HG02938 (cell line): ENCODE results near the gene ZMAT3.
"Not testable (repeated sequence)": the region's sequence is repeated elsewhere in the genome, so short reads cannot be mapped to it uniquely, and the experiment has no call there.

Experiments used
- ATAC-seq: cut with Tn5 transposase; IDR thresholded peaks from one replicate; pipeline ENCODE4 v1.9.1; 2021; ENCODE audit warnings: mild to moderate bottlenecking, moderate library complexity; ENCODE audit not compliant: unreplicated experiment

Gene ZMAT3, protein sequence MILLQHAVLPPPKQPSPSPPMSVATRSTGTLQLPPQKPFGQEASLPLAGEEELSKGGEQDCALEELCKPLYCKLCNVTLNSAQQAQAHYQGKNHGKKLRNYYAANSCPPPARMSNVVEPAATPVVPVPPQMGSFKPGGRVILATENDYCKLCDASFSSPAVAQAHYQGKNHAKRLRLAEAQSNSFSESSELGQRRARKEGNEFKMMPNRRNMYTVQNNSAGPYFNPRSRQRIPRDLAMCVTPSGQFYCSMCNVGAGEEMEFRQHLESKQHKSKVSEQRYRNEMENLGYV

DNA sequence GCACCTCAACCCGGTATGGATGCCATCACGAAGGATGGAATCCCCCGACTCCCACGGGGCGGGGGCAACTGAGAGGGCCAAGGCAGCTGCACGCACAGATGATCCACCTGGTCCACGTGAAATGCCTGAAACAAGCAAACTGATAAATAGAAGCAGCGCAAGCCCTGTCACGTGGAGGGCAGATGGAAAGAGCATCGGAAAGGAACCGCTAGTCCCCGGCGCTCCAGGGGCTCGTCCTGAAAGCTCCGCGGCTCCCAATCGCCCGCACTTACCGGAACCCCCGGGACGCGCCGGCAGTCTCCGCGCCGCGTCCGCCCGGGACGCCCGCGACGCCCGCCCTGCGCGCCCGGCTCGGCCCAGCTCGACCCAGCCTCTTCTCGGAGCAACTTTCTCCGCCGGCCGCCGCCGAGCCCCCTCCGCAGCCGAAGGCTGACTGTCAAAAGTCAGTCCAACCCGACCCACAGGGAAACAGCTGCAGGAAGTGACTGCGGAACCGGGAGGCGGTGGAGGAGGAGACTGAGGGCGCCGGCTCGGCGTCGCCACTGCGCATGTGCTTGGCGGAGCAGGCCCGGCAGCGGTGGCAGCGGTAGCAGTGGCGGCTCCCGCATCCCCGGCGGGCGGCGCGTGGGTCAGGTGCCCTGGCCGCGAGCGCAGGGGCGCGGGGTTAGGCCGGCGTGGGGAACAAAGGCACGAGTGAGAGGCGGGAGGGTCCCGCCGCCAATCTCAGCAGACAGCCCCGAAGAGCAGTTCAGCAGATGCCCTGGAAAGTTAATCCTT lies at the start of gene ZMAT3:
TSS of gene ZMAT3 (minus strand) at position 487 of the 777 bp plus-strand sequence. CDS start 4,057 bp downstream, outside the sequence.
- peak; percentile 60 for ATAC-seq

DNA sequence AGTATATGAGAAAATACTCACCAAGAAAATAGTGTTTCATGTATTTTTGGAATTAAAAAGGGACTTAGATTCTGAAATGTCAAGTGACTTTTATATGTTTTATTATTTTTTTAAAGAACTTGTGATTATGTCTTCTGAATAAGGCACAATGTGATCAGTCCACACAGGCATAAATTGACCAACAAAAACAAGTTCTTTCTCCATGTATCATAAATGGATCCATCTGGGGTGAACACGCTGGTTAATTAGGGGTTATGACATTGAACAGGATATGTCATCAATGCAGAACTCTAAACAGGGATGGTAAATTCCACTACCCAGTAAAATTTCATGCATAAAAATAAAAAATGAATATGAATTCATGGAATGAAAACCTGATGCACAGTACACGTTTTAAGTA lies 45.2 kb upstream of the ZMAT3 start:
- ATAC-seq, result no peak

DNA sequence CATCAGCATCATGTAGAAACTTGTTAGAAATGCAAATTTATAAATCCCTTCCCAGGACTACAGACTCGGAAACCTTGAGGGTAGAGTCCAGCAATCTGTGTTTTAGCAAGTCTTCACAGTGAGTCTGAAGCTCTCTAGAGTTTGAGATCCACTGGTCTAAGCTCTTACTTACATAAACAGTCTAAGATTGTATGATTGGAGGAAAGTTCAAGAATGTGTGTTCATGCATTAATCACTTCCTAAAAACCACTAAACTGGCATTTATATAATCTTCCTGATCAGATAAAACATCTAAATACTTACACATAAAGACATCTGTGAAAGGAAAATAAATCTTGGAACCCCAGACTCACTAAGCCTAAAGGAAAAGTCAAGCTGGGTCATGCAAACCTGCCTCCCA lies 43.8 kb upstream of the ZMAT3 start:
- ATAC-seq, result not testable (repeated sequence)

DNA sequence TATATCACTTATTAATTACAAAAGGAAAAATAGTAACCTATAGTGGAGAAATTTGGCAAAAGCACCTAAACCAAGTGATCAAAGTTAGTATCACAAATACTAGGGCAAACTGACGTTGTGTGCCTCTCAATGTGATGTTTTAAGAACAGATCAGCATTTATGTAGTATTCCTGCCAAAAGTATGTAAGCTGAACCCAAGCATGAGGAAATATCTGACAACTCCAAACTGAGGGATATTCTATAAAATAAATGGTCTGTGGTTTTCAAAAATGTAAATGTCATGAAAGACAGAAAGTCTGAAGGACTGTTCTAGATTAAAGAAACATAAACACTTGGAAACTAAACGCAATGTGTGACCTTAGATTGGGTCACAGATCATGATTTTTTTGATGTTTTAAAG lies 42.3 kb upstream of the ZMAT3 start:
- ATAC-seq, result no peak

DNA sequence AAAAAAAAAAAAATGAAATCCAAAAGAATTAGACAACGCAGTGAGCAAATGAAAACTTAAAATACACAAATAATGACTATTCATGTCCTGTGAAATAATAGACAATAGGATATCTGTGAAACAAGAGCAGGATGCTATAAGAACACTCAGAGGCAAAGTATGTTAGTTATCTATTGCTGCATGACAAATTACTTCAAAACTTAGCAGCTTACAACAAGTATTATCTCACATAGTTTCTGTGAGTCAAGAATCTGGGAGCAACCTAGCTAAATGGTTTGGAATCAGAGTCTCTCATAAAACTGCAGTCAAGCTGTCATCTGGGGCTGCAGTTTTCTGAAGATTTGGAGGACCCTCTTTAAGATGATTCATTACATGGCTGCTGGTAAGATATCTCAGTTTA lies 36.5 kb upstream of the ZMAT3 start:
- no peak for ATAC-seq

DNA sequence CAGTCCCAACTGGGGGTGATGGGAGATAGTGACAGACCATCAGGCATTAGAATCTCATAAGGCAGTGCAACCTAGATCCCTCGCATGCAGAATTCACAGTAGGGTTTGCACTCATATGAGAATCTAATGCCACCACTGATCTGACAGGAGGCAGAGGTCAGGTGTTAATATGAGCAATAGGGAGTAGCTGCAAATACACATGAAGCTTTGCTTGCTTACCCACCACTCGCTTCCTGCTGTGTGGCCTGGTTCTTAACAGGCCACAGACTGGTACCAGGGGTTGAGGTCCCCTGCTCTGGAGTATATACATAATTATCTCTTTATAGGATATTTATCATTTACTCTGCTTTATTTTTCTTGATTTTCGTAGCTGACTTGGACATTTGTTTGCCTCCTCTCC lies 36.0 kb upstream of the ZMAT3 start:
- no peak for ATAC-seq

DNA sequence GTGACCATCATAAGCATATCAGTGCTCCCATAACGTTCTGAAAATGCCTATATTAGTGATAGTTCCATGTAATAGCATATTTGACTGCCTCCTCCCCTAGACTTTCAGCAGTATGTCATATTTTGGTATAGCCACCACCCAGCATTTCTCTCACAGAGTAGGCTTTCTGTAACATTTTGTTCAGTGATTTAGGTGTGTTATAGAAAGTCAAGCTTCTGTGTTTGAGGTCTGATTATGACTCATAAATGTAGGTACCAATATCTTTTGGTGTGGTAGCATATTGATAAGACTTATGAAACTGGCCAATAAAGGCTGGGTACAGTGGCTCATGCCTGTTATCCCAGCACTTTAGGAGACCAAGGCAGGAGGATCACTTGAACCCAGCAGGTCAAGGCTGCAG lies 34.3 kb upstream of the ZMAT3 start:
- no peak for ATAC-seq

DNA sequence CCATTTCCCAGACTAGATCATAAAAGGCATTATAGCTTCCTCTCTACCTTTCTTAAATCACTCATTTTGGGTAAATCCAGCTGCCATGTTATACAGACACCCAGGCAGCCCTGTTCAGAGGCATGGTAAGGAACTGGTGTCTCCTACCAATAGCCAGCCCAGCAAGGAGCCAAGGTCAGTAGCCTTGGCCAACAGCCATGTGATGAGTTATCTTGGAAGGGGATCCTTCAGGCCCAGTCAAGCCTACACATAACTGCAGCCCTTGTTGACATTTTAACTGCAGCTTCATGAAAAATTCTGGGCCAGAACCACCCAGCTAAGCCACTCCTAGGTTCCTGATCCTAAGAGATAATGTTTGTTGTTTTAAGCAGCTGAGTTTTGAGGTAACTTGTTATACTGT lies 29.0 kb upstream of the ZMAT3 start:
- ATAC-seq, result no peak

DNA sequence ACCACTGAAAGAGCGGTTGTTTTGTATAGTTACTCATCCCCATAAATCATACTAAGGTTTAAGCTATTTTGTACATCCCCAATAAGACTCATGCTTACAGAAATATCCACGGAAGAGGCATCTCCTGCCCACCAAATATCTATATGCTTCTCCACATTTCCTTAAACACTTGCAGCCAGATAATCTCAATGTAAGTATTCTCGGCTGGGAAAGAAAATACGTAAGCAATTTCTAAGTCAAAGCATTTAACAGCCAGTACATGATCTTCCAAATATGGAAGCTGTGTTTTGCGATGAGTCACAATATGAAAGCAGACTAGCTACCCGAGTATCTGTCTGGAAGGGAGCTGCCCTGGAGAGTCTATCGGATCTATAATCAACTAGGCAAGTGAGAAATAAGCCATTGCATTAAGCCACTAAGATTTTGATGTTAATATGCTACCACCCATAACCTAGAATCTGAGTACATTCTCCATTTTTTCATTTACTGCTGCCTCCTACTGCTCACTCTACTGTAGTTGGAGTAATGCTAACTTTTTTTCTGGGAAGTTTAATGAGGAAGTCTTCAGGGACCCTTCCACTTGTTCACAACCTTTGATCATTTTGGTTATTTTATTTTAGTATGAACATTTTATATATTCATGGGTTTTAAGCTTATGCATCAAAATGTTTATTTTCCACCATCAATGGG lies 26.9 kb upstream of the ZMAT3 start:
- no peak for ATAC-seq

DNA sequence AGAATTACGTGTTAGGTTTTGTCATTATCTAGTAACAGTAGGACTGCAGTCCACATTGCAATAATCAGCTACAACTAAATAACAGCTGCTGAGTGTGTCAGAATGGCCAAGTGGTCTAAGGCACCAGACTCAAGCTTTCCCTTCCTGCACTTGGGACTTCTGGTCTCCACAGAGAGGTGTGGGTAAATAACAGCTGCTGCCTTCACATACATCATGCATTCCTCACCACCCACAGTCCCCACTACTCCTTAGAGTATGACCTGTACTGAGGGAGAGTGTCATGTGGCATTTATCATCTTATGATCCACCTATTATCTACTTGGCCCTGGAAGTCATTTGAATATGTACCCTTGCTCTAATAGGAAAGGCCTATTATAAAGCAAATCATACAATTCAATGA lies 22.2 kb upstream of the ZMAT3 start:
- no peak for ATAC-seq

DNA sequence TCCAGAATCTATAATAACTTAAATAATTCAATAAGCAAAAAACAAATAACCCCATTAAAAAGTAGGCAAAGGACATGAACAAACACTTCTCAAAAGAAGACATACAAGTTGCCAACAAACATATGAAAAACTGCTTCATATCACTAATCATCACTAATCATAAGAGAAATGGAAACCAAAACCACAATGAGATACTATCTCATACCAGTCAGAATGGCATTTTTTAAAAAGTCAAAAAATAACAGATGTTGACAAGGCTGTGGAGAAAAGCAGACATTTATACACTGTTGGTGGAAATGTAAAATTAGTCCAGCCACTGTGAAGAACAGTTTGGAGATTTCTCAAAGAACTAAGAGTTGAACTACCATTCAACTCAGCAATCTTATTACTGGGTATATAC lies 19.5 kb upstream of the ZMAT3 start:
- peak; percentile 66 for ATAC-seq

DNA sequence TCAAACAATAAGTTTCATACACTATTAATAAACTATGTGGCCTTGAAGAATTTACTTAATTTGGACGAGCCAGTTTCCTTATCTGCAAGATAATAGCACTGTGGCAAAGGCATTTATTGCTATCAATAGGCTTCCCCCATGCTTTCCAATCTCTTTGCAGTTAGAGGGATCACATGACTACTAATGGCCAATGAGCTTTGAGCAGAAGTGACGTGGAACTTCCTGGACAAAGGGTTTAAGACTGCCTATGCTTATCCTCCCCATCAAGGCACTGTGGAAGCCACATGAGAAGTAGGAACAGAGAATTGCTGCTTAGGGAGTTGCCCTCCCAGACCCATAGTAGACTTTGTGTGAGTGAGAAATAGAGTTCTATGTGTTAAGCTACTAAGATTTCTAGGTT lies 16.7 kb upstream of the ZMAT3 start:
- ATAC-seq, result no peak

DNA sequence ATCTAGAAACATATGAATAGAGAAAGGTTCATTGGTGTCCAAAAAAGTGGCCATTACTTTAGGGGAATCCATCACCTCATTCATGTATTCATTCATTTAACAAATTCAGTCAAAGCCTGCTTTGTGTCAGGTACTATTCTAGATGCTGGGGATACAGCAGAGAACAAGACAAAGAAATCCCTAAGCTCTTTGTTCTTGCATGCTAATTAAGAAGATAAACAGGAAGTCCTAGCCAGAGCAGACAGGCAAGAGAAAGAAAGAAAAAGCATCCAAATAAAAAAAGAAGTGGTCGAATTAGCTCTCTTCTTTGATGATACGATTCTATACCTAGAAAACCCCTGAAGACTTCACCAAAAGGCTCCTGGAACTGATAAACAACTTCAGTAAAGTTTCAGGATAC lies 12.4 kb upstream of the ZMAT3 start:
- ATAC-seq, result no peak

DNA sequence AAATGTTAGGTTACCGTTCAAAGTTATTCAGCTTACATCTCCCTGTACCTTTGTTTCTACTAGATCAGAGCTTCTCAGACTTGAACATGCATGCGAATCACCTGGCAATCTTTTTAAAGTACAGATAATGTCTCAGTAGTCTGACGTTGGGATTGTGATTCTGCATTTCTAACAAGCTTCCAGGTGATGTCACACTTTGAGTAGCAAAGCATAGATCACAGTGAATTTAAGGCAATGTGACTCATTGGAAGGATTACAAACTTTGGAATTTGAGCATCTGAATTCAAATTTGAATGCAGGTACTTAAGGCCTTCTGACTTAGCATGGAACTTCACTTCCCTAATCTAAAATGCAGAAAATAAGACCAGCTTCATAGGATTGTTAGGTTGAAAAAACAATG lies 10.8 kb upstream of the ZMAT3 start:
- no peak for ATAC-seq

DNA sequence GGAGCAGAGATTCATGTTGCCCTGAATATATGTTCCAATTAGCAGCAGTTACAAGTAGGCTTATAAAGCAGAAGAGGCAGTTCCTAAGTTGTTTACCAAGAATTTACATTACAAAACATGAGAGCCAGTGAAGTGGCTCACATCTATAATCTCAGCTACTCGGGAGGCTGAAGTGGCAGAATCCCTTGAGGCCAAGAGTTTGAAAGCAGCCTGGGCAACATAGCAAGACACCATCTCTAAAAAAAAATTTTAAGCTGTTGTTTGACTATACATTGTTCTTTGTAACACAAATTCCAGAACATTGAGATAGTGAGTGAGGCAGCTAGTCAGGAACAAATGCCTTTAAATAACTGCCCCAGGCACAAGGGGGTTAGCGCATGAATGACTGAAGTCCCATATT lies 10.3 kb upstream of the ZMAT3 start:
- no peak for ATAC-seq

DNA sequence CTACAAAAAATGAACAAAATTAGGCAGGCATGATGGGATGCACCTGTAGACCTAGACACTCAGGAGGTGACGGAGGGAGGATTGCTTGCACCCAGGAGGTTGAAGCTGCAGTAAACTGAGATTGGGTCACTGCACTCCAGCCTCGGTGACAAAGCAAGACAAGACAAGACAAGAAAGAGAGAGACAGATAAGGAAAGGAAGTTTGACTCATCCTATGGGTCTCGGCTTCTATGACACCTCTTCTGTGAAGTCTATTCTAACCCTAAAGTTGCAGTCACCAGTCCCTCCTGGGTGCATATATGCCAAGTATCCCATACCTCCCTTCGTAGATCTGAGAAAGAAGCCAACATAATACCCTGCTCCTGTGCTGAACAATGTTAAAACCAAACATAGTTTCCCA lies 7.9 kb upstream of the ZMAT3 start:
- ATAC-seq, result no peak

DNA sequence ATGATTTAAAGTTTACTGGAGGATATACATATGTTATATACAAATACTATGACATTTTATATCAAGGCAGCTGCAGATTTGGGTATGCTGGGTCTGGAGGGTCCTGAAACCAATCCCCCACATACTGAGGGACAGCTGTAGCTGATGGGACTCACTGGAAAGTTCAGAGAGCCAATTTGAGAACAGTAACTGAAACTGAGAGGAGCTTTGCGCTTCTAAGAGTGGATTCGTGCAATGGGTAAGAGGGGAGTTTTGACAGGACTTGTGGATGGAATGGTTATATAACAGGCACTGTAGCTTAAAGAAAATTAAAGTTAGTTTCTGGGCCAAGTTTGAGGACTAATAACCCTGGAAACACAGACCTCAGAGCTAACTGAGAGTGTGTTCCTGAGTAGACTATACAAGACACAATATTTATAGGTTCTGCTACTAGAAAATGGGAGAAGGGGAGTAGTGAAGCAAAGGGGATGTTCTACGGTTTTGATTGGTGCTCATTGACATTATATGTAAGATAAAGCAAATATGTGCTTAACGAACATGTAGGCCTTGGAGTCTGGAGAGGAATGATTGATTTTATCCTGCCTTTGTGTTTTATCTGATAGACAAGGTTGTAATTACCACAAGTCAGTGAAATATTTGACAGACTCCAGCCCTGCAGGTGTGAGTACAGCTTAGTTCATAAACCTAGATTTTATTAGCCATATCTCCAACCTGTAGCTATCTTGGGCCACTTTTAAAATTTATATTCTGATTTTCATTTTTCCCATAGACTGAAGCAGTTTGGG lies 4.8 kb upstream of the ZMAT3 start:
- ATAC-seq, result peak; percentile 38

DNA sequence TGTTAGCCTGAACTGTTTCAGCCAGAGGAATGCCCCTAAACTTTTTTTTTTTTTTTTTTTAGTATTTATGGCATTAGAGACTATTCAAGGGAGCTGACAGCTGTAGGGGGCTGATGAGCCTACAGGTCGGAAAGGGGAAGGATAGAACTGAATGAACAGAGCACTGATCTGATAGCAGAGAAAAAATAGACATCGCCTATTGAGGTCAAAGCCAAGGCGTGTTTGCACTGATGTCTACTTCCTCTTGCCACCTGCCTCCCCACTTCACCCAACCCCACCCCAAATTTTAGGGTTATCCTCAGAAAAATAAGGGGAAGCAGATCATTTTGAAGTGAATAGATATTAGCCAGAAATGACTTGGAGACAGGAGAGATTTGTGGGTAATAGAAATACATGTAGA lies 3.0 kb upstream of the ZMAT3 start:
- ATAC-seq, result no peak

DNA sequence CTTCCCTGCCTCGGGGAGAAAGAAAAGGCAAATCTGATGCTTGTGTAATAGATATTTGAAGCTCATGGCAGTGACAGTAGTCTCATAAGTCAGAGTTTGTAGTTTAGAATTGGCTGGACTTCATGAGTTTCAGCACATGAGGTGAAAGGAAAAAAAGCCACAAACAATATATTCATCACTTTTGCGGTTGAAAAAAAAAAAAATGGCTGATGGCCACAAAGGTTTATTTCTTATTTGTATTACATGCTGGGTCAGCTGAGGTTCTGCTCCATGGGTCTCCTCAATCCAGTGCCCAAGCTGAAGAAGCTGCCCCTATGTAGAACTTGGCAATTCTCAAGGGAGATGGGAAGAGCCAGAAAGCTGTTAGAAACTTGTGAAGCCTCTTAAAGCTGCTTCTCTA lies 2.2 kb upstream of the ZMAT3 start:
- ATAC-seq, result no peak

DNA sequence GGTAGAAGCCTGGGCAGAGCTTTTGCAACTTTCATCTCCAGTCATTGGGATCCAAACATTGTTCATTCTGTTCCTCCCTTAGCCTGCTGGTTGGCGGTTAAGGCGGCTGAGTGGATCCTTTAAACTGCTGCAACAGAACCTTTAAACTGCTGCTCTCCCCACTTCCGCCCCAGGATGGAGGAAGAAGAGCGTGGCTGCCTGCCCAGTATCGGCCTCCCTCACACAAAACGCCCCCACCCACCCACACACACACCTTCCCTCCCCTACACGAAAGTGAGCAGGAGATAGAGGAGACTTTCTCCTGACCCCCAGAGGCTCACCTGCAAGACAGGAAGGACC lies 460 bp upstream of the ZMAT3 start:
- ATAC-seq, result peak; percentile 29

DNA sequence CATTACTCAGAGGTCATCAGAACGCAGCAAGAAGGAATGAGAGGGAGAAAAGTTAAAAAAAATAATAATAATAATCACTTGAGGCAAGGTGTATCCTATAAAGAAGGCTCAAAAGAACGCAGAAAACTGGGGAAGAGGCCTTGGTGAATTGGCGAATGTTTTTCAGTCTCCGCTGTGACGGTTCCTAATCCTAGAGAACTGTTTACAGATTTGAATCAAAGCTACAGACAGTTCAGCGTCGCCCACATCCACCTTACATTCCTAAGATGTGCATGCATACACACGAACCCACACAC lies 634 bp downstream of the ZMAT3 start:
- no peak for ATAC-seq
